Aortic smooth muscle cell (primary cell): Measurements from ENCODE around the gene PATE1. TPM values are rescaled to one million over a fixed set of nuclear protein-coding genes. Genes with fewer than 3 reads are reported as not detected.

ENCODE experiments used
- total RNA-seq: library from RNA; depleted of rRNA; stranded (reverse); fragments of >200 nt; gene quantifications from 2 replicates; pipeline ENCODE4 v1.2.3, GENCODE V29; 2014

The PATE1 gene
- not detected in 2 replicates for total RNA-seq

GRCh38 chr11:125745979-125746378 is at the start of gene PATE1:
PATE1 (plus strand) TSS chr11:125746279; CDS start chr11:125746305, 26 bp downstream.

GRCh38 chr11:125778728-125779127 is 32.6 kb downstream of the PATE1 start, which contains the start of gene PATE2:
PATE2 (minus strand) TSS chr11:125778828; CDS start chr11:125778773, 55 bp downstream.

GRCh38 chr11:125787827-125788226 is 41.7 kb downstream of the PATE1 start, which contains the start of gene PATE3:
PATE3 (plus strand) TSS chr11:125788127; CDS start chr11:125788152, 25 bp downstream.

Other genes starting within 250 kb of the PATE1 start
- gene EI24, start 176.8 kb upstream of the PATE1 start, total RNA-seq = 91.4 and 92.1 TPM in 2 replicates
- 248 and 313 TPM in 2 replicates for gene STT3A, start 153.4 kb upstream of the PATE1 start, total RNA-seq
- gene CHEK1, start 121.1 kb upstream of the PATE1 start, total RNA-seq = 24.6 and 30.5 TPM in 2 replicates
- not detected in 2 replicates for gene ACRV1, start 65.4 kb upstream of the PATE1 start, total RNA-seq
- 0.13 and 0.44 TPM in 2 replicates for gene PATE2, start 32.5 kb downstream of the PATE1 start, total RNA-seq
- not detected in 2 replicates for gene PATE3, start 41.8 kb downstream of the PATE1 start, total RNA-seq
- gene PATE4, start 87.0 kb downstream of the PATE1 start, total RNA-seq = not detected in 2 replicates
- gene HYLS1, start 141.4 kb downstream of the PATE1 start, total RNA-seq = 6.2 and 10.0 TPM in 2 replicates
- 8.6 and 11.4 TPM in 2 replicates for gene PUS3, start 156.9 kb downstream of the PATE1 start, total RNA-seq
- 0.06 TPM in 1 of 2 replicates, not detected in the other for gene DDX25, start 158.2 kb downstream of the PATE1 start, total RNA-seq
- not detected in 2 replicates for gene VSIG10L2, start 199.8 kb downstream of the PATE1 start, total RNA-seq